ENCODE results near the gene PCSK5. TPM values are rescaled to one million over a fixed set of nuclear protein-coding genes. Genes with fewer than 3 reads are reported as not detected.
A peak's percentile ranks its signal among the peaks of the same experiment; 100 is the strongest.

The PCSK5 gene
- total RNA-seq, 1 donor from 2014 or later = 3.2 TPM

DNA sequence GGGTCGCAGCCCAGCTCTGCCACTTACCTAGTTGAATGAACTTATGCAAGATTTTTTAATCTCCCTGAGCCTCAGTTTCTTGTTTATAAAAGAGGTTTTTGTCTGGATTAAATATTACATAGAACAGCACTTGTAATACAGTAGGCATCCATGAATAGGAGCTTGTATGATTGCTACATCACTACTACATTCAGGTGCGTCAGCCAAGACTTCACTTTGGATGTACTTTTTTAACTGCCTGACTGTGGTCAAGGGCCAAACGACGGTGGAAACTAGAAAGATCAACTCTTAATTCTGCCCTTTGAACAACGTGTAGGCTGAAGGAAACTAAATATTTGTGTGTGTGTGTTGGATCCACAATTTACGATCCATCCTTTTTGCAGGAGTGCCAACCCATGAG, 330.9 kb downstream of the PCSK5 start:
- ATAC-seq (peak; percentile 29), DNase-seq (ENCODE audit: low spot score) (no peak)

GRCh38 chr9:76223749-76224340, 333.4 kb downstream of the PCSK5 start:
- ATAC-seq (no peak), DNase-seq (ENCODE audit: low spot score) (no peak)

DNA sequence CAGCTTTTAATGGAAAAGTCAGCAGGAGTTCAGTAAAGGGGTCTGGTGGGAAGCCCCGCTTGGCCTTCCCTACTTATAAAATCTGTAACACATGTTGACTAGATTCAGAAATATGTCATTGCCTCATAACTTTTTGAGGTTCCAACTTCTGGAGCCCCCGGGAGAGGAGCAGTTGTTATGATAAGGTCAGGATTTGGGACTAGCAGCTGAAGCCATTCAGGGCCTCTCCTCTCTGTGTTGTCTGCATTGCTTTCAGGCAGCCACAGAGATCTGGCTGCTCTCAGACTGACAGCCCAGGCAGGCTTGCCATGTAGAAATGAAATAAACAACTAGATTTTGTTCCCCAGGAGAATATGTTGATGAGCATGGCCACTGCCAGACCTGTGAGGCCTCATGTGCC, 336.7 kb downstream of the PCSK5 start:
- DNase-seq (ENCODE audit: low spot score) = no peak
- no peak for ATAC-seq

DNA sequence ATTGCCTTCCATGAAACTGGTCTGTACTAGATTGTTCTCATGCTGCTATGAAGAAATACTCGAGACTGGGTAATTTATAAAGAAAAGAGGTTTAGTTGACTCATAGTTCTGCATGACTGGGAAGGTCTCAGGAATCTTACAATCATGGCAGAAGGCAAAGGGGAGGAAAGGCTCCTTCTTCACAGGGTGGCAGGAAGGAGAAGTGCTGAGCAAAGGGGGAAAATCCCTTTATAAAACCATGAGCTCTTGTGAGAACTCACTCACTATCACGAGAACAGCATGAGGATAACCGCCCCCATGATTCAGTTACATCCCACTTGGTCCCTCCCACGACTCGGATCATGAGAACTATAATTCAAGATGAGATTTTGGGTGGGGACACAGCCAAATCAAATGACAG, 340.5 kb downstream of the PCSK5 start:
- no peak for ATAC-seq
- DNase-seq (ENCODE audit: low spot score) = no peak

DNA sequence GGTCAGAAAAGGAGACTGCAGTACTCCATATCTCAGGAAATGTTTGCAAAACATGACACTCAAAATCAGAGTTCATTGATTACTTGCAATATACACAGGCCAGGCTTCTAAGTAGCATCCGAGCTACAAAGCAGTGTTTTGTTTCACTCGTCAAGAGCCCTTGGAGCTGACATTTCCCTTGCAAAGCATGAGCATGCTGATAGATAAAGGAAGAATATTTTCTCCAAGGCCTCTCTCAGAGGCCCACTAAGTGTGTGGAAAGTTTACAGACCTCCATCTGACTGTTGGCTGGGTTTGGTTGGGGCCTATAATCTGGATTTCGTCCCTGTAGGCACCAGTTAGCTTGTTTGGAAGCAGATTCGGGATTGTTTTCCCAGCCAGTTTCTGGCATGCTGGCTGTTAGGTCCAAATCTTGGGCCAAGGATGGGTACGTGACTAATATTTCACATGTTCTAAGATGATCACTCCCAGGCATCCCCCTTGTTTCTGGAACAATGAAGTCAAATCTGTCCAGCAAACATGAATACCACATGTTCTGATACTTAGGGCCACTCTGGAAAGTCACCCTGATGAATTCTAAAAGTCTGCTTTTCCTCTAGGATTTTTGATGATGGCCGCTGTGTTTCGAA, 342.5 kb downstream of the PCSK5 start:
- DNase-seq (ENCODE audit: low spot score) (no peak), ATAC-seq (no peak)

GRCh38 chr9:76240578-76240977, 350.1 kb downstream of the PCSK5 start:
- DNase-seq (ENCODE audit: low spot score) (no peak), ATAC-seq (no peak)

DNA sequence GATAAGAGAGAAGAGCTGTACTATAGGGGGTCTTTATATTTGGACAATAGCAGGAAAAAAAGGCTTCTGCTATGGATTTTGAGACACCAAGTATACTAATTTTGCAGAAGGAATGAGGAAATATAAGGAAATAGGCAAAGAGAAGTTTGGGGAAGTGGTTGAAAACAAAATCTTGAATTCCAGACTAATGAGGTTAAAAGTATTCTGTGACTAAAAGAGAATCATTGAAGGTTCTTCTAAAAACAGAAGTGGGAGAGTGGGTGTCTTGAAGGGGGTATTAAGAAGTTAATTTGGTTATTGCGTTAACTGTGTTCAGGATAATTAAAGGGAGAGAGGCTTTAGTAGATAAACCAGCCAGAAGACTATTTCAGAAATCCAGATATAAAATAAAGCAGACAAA, 355.0 kb downstream of the PCSK5 start:
- DNase-seq (ENCODE audit: low spot score) (no peak), ATAC-seq (no peak)

GRCh38 chr9:76246680-76247079, 356.2 kb downstream of the PCSK5 start:
- ATAC-seq = no peak

DNA sequence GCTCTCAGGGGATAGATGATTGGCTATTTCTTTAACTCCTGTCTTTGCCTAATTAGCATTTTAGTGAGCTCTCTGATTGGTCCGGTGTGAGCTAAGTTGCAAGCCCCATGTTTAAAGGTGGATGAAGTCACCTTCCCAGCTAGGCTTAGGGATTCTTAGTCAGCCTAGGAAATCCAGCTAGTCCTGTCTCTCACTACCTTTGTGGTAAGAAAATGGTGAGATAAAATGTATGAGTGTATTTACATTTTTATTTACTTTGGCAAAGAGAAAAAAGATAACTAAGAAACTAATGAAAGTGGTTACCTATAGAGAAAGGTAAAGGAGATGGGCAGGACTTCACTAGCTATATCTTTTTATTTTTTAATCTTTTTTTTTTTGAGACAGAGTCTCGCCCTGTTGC, 357.0 kb downstream of the PCSK5 start:
- ATAC-seq = no peak
- DNase-seq (ENCODE audit: low spot score) = no peak

More at GRCh38 chr9:76246680-76247079, 356.2 kb downstream of the PCSK5 start:
- no peak for DNase-seq (ENCODE audit: low spot score)

DNA sequence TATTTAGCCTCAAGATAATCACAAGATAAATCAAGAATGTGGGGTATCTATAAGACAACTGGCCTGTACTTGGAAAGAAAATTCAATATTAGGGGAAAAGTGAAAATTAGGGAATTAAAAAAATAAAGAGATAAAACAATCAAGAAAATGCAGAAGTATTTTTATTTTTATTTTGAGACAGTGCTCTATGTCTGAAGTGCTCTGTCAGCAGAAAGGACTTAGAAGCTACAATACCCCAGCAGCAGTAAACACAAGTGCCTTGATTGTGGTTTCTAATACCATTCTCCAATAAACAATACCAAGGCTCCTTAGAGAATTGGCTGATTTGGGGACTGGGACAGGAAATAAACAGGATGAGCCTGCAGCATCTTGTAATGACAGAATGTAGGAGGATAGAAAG, 358.8 kb downstream of the PCSK5 start:
- DNase-seq (ENCODE audit: low spot score) (no peak), ATAC-seq (no peak)

DNA sequence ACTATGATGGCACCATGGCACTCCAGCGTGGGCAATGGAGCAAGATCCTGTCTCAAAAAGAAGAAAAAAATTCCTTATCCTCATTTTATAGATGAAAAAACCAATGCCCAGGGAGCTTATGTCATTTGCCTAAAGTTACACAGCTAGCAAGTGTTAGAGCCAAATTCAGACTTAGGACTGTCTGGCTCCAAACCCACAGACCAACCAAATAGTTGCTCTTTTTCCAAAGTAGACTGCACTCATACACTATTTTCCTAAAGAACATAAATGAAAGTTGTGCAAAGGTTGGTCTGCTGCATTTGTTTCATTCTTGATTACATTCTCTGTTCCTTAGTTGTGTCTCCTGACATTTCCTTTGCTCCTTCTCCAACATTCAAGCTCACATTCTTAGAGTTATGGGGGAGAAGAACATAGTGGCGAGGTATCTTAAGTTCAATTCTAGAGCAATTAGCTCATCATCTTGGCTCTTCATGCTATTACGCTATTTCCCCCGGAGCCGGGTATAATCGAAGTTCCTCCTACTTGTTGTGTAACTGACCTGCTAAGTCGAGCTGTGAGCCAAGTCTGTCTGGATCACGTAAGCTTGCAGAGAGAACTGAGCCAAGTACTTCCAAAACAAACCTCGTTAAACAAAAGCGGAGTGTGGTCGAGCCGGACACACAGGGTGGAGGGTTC, 365.4 kb downstream of the PCSK5 start:
- peak; percentile 96 for ATAC-seq
- DNase-seq (ENCODE audit: low spot score) = peak; percentile 83

DNA sequence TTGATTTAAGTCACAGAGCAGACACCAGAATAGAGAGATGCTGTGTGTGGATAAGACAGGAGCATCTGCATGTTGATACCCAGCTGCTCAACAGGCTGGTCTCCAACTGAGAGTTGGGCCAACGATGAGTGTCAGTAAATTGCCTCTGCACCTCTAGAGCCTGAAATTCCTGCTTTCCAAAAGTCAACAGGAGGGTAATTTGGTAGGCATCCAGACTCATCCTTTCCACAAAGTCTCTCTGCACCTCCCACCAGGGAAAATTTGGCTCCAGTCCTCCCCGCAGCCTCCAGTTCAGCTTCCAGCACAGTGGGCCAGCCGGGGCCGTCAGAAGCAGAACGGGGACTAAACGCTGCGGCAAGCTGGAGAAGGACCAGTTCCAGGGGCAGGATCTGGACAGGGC, 366.8 kb downstream of the PCSK5 start:
- ATAC-seq (no peak), DNase-seq (ENCODE audit: low spot score) (no peak)

DNA sequence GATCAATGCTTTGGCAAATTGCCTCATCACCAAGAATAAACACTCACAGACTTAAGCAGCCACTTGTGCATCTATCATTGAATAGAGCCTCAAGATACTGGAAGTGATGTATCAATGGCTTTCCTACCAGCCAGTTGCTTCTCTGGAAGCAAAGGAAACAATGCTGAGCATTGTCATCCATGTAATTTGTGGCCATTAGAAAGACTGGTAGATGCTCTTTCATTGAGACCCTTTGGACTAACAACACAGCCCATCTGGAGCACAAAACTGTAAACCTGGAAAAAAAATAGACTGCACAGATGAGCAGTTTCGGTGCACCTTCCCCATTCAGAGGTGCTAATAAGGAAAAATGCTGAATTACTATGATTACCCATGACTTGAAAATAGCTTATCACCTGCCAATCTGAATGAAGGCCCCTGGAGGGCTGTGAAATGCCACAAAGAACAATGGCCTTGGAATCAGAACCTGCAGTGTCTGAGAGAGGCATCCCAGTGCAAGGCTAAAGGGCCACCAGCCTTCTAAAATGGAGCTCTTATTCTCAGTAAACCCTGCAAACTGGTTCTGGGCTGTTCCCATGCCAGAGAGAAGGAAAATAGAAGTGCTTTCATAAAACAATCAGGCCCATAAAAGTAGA, 376.3 kb downstream of the PCSK5 start:
- no peak for DNase-seq (ENCODE audit: low spot score)
- ATAC-seq = no peak

GRCh38 chr9:76267284-76267652, 376.8 kb downstream of the PCSK5 start:
- DNase-seq (ENCODE audit: low spot score) = no peak

DNA sequence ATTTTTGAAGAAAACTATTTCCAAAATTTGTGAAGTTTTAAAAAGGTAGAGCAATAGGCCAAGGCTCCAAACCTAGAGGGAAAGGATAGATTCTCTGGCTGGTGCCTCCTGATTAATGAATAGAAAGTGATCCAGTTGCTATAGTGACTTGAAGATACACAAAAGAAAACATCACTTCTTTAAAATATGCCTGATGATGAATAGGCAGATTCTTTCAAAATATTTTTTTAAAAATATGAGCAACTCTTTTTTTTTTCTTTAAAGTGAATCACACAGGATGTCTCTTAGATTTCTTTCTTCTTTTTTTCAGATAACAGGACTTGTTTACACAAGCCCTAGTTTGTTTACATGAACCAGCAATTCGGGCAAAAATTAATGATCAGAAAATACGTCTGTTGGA, 379.3 kb downstream of the PCSK5 start:
- DNase-seq (ENCODE audit: low spot score) = no peak
- no peak for ATAC-seq

More at GRCh38 chr9:76267284-76267652, 376.8 kb downstream of the PCSK5 start:
- ATAC-seq = no peak

DNA sequence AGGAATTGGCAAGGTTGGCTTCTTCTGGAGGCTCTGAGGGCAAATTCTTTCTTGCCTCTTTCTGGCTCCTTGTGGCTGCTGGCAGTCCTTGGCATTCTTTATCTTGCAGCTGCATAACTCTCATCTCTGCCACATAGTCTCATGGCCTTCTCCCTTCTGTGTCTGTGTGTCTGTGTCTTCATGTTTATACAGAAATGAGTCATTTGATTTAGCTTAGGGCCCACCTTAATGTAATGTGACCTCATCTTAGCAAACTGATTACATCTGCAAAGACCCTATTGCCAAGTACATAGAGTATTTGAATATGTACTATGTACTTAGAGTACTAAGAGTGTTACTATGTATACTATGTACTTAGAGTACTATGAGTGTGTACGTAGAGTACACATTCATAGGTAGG, 381.3 kb downstream of the PCSK5 start:
- DNase-seq (ENCODE audit: low spot score) (no peak), ATAC-seq (no peak)

- DNase-seq (ENCODE audit: low spot score) (no peak), ATAC-seq (no peak)
These were observed 398.6 kb downstream of the PCSK5 start for GRCh38 chr9:76289042-76289441.

- no peak for DNase-seq (ENCODE audit: low spot score)
- no peak for ATAC-seq
These were observed 399.2 kb downstream of the PCSK5 start for GRCh38 chr9:76289703-76290102.

- ATAC-seq = no peak
These were observed 400.1 kb downstream of the PCSK5 start for GRCh38 chr9:76290555-76290954.

DNA sequence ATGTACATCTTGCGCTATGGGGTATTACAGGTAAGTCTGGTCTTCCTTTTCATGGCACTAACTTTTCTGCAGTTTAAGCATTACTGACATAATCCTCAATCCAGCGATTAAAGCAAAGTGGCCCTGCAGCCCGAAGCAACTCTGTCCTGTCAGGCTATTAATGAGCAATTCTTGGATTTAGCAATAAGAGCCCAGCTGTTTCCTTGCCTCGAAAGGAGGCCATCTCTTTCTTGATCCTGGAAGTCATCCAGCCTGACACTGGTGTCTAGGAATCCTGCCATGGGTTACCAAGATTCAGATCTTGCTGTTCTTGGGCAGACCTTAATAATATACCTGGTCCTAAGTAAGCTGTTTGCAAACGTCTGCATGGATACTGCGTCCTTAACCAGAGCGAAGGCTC, 401.8 kb downstream of the PCSK5 start:
- ATAC-seq = no peak

More at GRCh38 chr9:76290555-76290954, 400.1 kb downstream of the PCSK5 start:
- no peak for DNase-seq (ENCODE audit: low spot score)

GRCh38 chr9:76292658-76293057, 402.2 kb downstream of the PCSK5 start:
- ATAC-seq (peak; percentile 29), DNase-seq (ENCODE audit: low spot score) (no peak)

More for the DNA sequence above, 401.8 kb downstream of the PCSK5 start:
- DNase-seq (ENCODE audit: low spot score) = no peak

DNA sequence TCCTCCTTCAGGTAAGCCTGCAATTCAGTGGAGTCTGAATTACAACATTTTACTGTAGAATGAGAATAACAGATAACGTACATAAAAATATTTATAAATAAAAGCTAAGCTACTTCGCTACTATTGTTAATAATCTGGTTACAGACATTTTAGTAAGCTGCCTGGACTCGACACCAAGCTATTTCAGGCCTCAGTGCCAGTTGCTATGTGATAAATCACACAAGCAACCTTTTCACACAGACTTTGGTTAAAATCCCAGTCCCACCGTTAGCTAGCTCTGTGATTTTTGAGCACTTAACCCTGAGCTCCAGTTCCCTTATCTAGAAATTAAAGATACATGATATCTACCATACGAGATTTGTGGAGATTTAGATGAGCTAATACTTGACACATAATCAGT, 403.8 kb downstream of the PCSK5 start:
- DNase-seq (ENCODE audit: low spot score) (no peak), ATAC-seq (no peak)

Measured in left lobe of liver (tissue), 2 donors.